Epithelial cell of esophagus (primary cell): Measurements from ENCODE around the gene CDH8.

ENCODE experiments used
- DNase-seq: peaks from one replicate; pipeline ENCODE4 v3.0.0; 2010; ENCODE audit warnings: low read depth
- H3K4me3 ChIP-seq: 2 replicates; pipeline ENCODE4 v1.5.1; 2011; ENCODE audit warnings: mild to moderate bottlenecking, low read length, control low read depth
- CTCF ChIP-seq: IDR thresholded peaks from 2 replicates; pipeline ENCODE4 v1.5.1; 2011; ENCODE audit warnings: low read depth, mild to moderate bottlenecking, low read length, control low read depth, inconsistent platforms; ENCODE audit not compliant: insufficient read depth; ENCODE audit errors: missing control alignments

CDH8 gene

GRCh38 chr16:62018301-62019060, 17.8 kb downstream of the CDH8 start:
- H3K4me3 ChIP-seq: no peak overlapping the region
- no peak for TF ChIP-seq CTCF
- no peak for DNase-seq

GRCh38 chr16:62014319-62014923, 21.8 kb downstream of the CDH8 start:
- peak; percentile 33 for DNase-seq
- no peak for TF ChIP-seq CTCF
- H3K4me3 ChIP-seq: no peak overlapping the region

GRCh38 chr16:62010186-62010585, 26.1 kb downstream of the CDH8 start:
- DNase-seq: no peak
- no peak for TF ChIP-seq CTCF
- H3K4me3 ChIP-seq: no peak overlapping the region

- DNase-seq: no peak
- TF ChIP-seq CTCF: no peak
- no peak overlapping the region for H3K4me3 ChIP-seq
These were observed 37.8 kb downstream of the CDH8 start for GRCh38 chr16:61998460-61998859.

- DNase-seq: no peak
- no peak for TF ChIP-seq CTCF
- no peak overlapping the region for H3K4me3 ChIP-seq
These were observed 43.1 kb downstream of the CDH8 start for GRCh38 chr16:61993108-61993507.

GRCh38 chr16:61987474-61988012, 48.7 kb downstream of the CDH8 start:
- no peak overlapping the region for H3K4me3 ChIP-seq
- DNase-seq: no peak
- TF ChIP-seq CTCF: no peak
